Measurements from ENCODE around the gene CSNK1A1.

- TF ChIP-seq YY1 (IDR thresholded peaks at IDR 0.05; ENCODE audit: insufficient read depth, insufficient read length) (no peak), ZNF274 (IDR thresholded peaks at IDR 0.05; ENCODE audit: low read depth, low read length) (no peak)
Measured at GRCh38 chr5:149576021-149576420, 24.8 kb upstream of the CSNK1A1 start.

Data from NT2/D1 (cell line).